SH-SY5Y (cell line): ENCODE data around the gene ZC3H18.

ENCODE experiments used
- GATA2 ChIP-seq: IDR thresholded peaks from 2 replicates; pipeline ENCODE4 v1.6.1; 2011; ENCODE audit warnings: mild to moderate bottlenecking, low read depth, low read length
- GATA3 ChIP-seq: IDR thresholded peaks from 2 replicates; pipeline ENCODE4 v1.6.1; 2011; ENCODE audit warnings: low read depth, mild to moderate bottlenecking, low read length, moderate library complexity

DNA sequence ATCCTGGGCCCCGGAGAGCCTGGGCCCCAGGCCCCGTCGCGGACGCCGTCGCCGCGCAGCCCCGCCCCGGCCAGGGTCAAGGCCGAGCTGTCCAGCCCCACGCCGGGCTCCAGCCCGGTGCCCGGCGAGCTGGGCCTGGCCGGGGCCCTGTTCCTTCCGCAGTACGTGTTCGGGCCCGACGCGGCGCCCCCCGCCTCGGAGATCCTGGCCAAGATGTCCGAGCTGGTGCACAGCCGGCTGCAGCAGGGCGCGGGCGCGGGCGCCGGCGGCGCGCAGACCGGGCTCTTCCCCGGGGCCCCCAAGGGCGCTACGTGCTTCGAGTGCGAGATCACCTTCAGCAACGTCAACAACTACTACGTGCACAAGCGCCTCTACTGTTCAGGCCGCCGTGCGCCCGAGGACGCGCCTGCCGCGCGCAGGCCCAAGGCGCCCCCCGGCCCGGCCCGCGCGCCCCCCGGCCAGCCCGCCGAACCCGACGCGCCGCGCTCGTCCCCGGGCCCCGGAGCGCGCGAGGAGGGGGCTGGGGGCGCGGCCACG lies 36.8 kb upstream of the ZC3H18 start:
- TF ChIP-seq GATA2: no peak
- TF ChIP-seq GATA3: no peak
